T-helper 1 cell treated with Interleukin-12 subunit alpha and Interleukin-12 subunit beta and Interleukin-4 antibody, amounts not matched to agents 30 ng/mL and 1 ng/mL, for 36 hours (primary cell): ENCODE measurements around the gene WFS1. TPM values are rescaled to one million over a fixed set of nuclear protein-coding genes. Genes with fewer than 3 reads are reported as not detected.

Experiments
- intact Hi-C: fragments of 100-400 bp; cut with micrococcal nuclease; formaldehyde crosslinking; loops from one replicate; pipeline ENCODE4 v1.15.1; 2024
- total RNA-seq: library from RNA; stranded (reverse); gene quantifications from 2 replicates; pipeline ENCODE4 v1.2.3, GENCODE V29; 2022

The WFS1 gene
- total RNA-seq, 1 donor from 2014 or later, result 6.5 TPM

GRCh38 chr4:6298852-6299251 lies 29.2 kb downstream of the WFS1 start:
- intact Hi-C loops, result no loop called here

- intact Hi-C loops, result no loop called here
These were observed 30.2 kb downstream of the WFS1 start for GRCh38 chr4:6299875-6300274.

- intact Hi-C loops, result no loop called here
These were observed 30.7 kb downstream of the WFS1 start for GRCh38 chr4:6300359-6300758.

- intact Hi-C loops, result no loop called here
These were observed 31.5 kb downstream of the WFS1 start for GRCh38 chr4:6301051-6301731.

GRCh38 chr4:6301732-6302442 lies 32.2 kb downstream of the WFS1 start:
- intact Hi-C loops, result no loop called here

GRCh38 chr4:6302869-6303268 lies 33.2 kb downstream of the WFS1 start:
- intact Hi-C loops, result no loop called here

- intact Hi-C loops, result no loop called here
These were observed 34.3 kb downstream of the WFS1 start for GRCh38 chr4:6303943-6304342.

- intact Hi-C loops, result no loop called here
These were observed 36.6 kb downstream of the WFS1 start for GRCh38 chr4:6306299-6306698.

- intact Hi-C loops, result no loop called here
These were observed 37.6 kb downstream of the WFS1 start for GRCh38 chr4:6307230-6307629.

GRCh38 chr4:6307891-6308290 lies 38.2 kb downstream of the WFS1 start:
- intact Hi-C loops, result no loop called here

GRCh38 chr4:6308899-6309643 lies 39.4 kb downstream of the WFS1 start:
- intact Hi-C loops, result no loop called here

- intact Hi-C loops, result no loop called here
These were observed 40.1 kb downstream of the WFS1 start for GRCh38 chr4:6309777-6310176.

GRCh38 chr4:6313216-6313615 lies 43.6 kb downstream of the WFS1 start:
- intact Hi-C loops, result no loop called here

GRCh38 chr4:6316461-6317003 lies 46.9 kb downstream of the WFS1 start:
- intact Hi-C loops, result no loop called here

GRCh38 chr4:6318206-6318605 lies 48.6 kb downstream of the WFS1 start:
- intact Hi-C loops, result no loop called here

GRCh38 chr4:6319530-6320150 lies 50.0 kb downstream of the WFS1 start:
- intact Hi-C loops, result loop anchor here (10.0 kb wide), 1 partner anchor 495 kb away; no protein-coding TSS in a partner anchor

GRCh38 chr4:6320663-6321062 lies 51.0 kb downstream of the WFS1 start:
- intact Hi-C loops, result loop anchor here (10.0 kb wide), 1 partner anchor 496 kb away; no protein-coding TSS in a partner anchor

- intact Hi-C loops, result loop anchor here (10.0 kb wide), 1 partner anchor 497 kb away; no protein-coding TSS in a partner anchor
These were observed 51.7 kb downstream of the WFS1 start for GRCh38 chr4:6321361-6321760.

GRCh38 chr4:6322067-6322760 lies 52.6 kb downstream of the WFS1 start:
- intact Hi-C loops, result loop anchor here (10.0 kb wide), 1 partner anchor 497 kb away; no protein-coding TSS in a partner anchor

GRCh38 chr4:6322761-6323566 lies 53.3 kb downstream of the WFS1 start:
- intact Hi-C loops, result loop anchor here (10.0 kb wide), 1 partner anchor 498 kb away; no protein-coding TSS in a partner anchor
